ENCODE measurements around the gene DNAJC10. TPM values are rescaled to one million over a fixed set of nuclear protein-coding genes. Genes with fewer than 3 reads are reported as not detected.

The DNAJC10 gene
- total RNA-seq, 1 donor from 2014 or later, result 89.5 TPM

DNA sequence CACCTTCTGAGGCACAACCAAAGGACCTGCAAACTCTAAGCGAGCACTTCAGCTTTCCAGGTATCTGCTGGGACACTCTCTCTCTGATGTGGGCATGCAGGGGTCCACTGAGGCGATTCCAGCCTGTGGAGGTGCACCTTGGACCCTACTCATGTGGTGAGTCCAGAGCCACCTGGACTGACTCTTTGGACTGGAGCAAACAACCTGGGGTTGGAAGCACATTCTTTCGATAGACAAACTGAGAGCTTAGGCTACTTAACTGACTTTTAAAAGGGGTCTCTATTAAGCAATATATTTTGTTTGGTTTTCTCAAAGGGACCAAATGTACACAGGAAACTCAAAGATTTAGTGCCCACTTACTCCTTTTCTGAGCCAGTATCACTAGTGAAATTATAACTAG, 98.7 kb downstream of the DNAJC10 start:
- H3K4me3 ChIP-seq (ENCODE audit: low read depth, low read length), result no peak overlapping the region
- TF ChIP-seq, protein P1, sequence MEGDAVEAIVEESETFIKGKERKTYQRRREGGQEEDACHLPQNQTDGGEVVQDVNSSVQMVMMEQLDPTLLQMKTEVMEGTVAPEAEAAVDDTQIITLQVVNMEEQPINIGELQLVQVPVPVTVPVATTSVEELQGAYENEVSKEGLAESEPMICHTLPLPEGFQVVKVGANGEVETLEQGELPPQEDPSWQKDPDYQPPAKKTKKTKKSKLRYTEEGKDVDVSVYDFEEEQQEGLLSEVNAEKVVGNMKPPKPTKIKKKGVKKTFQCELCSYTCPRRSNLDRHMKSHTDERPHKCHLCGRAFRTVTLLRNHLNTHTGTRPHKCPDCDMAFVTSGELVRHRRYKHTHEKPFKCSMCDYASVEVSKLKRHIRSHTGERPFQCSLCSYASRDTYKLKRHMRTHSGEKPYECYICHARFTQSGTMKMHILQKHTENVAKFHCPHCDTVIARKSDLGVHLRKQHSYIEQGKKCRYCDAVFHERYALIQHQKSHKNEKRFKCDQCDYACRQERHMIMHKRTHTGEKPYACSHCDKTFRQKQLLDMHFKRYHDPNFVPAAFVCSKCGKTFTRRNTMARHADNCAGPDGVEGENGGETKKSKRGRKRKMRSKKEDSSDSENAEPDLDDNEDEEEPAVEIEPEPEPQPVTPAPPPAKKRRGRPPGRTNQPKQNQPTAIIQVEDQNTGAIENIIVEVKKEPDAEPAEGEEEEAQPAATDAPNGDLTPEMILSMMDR (conservative IDR thresholded peaks at IDR 0.05; ENCODE audit: low read depth, low read length), result no peak
- no peak for DNase-seq (ENCODE audit: low read depth)

GRCh38 chr2:182816866-182817265, 100.8 kb downstream of the DNAJC10 start:
- no peak for DNase-seq (ENCODE audit: low read depth)
- TF ChIP-seq, protein P1 (conservative IDR thresholded peaks at IDR 0.05; ENCODE audit: low read depth, low read length), result no peak
- H3K4me3 ChIP-seq (ENCODE audit: low read depth, low read length), result no peak overlapping the region

DNA sequence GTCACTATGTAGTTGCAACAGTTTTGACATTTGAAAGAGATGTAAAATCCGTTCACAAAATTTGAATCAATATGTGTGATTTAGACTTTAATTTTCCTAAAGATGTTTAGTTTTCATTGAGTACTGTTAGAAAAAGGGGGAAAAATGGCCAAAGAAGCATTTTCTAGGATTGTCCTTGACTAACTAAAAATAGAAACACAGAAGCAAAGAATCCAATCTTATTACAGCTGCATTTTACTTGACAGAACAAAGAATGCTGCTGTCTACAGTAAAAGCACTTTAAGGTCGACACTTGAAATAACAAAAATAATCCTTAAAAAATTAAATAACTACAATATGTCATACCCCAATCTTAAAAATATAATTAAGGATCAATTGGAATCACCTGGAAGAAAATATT, 101.5 kb downstream of the DNAJC10 start:
- no peak for DNase-seq (ENCODE audit: low read depth)
- H3K4me3 ChIP-seq (ENCODE audit: low read depth, low read length), result no peak overlapping the region
- TF ChIP-seq, protein P1 (conservative IDR thresholded peaks at IDR 0.05; ENCODE audit: low read depth, low read length), result no peak

DNA sequence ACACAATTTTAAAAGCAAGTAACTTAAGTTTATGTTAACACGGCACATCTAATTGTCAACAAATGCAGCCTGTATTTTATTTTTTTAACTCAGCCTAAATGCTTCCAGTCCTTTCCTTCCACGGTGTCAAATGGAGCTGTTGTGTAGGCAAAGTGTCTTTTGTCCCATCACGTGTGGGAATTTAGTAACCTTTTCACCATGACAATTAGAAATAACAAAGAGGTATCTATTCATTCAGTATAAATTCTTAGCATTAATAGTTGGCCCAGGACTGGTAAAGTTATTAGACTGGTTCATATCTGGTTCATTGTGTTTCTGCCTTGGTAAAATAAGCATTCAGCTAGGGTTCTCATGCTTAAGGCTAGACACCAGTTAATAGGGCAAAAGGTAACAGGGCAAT, 102.4 kb downstream of the DNAJC10 start:
- DNase-seq (ENCODE audit: low read depth), result no peak
- TF ChIP-seq, protein P1 (conservative IDR thresholded peaks at IDR 0.05; ENCODE audit: low read depth, low read length), result no peak

DNA sequence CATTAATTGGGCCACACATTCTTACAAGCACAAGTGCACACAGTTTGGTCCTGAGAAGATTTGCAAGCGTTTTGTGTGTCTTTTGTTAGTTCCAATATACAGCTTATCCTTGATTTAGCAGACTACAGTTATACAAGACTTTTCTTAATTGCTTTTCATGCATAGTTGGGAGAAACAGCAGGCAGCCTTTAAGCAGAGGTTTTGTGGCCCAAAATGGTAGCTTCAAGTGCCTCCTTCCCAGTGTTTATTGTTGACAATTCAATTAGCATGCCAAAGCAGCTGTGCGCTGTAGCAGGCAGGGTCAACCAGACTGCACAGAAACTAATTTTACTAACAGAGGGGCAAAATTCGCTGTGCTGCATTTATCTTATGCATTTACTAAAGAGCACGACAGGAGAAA, 102.9 kb downstream of the DNAJC10 start:
- TF ChIP-seq, protein P1 (conservative IDR thresholded peaks at IDR 0.05; ENCODE audit: low read depth, low read length), result no peak
- H3K4me3 ChIP-seq (ENCODE audit: low read depth, low read length), result no peak overlapping the region
- DNase-seq (ENCODE audit: low read depth), result no peak

More for the DNA sequence above, 102.4 kb downstream of the DNAJC10 start:
- no peak overlapping the region for H3K4me3 ChIP-seq (ENCODE audit: low read depth, low read length)

- DNase-seq (ENCODE audit: low read depth), result no peak
- TF ChIP-seq, protein P1 (conservative IDR thresholded peaks at IDR 0.05; ENCODE audit: low read depth, low read length), result no peak
- H3K4me3 ChIP-seq (ENCODE audit: low read depth, low read length), result no peak overlapping the region
Measured at GRCh38 chr2:182819412-182819811, 103.4 kb downstream of the DNAJC10 start.

- DNase-seq (ENCODE audit: low read depth), result no peak
- TF ChIP-seq, protein P1 (conservative IDR thresholded peaks at IDR 0.05; ENCODE audit: low read depth, low read length), result no peak
- H3K4me3 ChIP-seq (ENCODE audit: low read depth, low read length), result no peak overlapping the region
Measured at GRCh38 chr2:182821182-182821581, 105.1 kb downstream of the DNAJC10 start.

Data from epithelial cell of proximal tubule (primary cell).